Stimulated activated CD8-positive, alpha-beta memory T cell treated with anti-CD3 and anti-CD28 coated beads, Interleukin-12 subunit alpha, Interleukin-12 subunit beta, amount 100 ng/mL, for 24 hours (primary cell): ENCODE data around the gene NMD3.
A peak's percentile ranks its signal among the peaks of the same experiment; 100 is the strongest.
"Not testable (repeated sequence)": the region's sequence is repeated elsewhere in the genome, so short reads cannot be mapped to it uniquely, and the experiment has no call there.

ENCODE experiments used
- DNase-seq: peaks from one replicate; pipeline ENCODE4 v3.0.0-alpha.2; 2020; ENCODE audit errors: extremely low read depth

The NMD3 gene

GRCh38 chr3:161220850-161221753 lies at the start of gene NMD3:
NMD3 (plus strand) TSS chr3:161221311; CDS start chr3:161222014, 703 bp downstream.
- peak; percentile 69 for DNase-seq

DNA sequence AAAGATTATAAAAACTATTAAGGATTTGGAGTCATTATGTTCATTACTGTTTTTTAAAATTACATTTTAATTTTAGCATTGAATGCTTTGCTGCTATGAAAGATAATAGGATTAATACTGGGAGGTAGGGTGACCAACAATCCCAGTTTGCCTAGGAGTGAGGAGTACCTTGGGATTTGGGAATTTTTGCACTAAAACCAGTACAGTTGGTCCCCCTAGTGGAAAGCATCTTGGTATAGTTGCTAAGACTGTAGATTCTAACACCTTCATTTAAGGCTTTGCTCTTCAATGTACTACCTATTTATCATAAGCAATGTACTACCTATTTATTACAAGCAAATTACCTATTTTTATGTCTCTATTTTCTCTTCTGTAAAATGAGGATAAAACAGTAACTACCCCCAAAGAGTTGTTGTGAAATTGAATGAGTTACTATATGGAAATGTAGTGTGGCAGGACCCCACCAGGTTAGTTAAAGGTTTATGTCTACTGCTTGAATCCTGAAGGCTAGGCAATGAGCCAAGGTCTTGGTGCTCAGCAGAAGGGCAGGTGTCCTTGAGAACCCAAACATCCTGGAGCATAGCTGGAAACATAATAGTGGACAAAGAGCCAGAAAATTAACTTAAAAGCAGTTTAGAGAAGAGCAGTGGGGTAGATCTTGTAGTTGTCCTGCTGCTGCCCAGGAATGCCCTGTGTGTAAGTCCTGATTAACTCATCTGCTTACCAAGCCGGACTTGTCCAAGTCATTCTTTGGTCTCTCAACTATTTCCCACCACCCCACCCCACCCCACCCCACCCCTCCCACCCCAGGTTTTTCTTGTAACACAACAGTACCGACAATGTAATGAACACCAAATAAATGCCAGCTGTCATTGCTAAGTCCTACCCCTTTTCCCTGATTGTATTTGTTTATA lies 49.2 kb upstream of the NMD3 start:
- DNase-seq: no peak

DNA sequence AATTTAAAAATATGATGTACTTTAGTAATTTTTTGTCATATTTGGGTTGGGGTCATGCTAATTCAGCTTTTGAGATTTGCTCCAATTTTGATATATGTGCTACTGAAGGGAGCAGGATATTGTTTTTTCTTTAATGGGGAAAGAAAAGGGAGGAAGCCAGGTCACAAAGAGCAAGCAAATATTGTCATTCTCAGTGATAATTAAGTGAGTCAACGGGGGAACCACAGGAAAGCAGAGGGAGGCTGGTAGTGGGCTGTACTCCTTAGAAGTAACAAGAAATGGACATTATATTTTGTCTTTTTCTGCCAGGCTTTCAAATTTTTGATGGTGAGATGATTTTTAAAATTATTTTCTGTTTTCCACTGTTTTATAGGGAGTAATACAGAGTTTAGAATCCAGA lies 45.6 kb upstream of the NMD3 start:
- no peak for DNase-seq

DNA sequence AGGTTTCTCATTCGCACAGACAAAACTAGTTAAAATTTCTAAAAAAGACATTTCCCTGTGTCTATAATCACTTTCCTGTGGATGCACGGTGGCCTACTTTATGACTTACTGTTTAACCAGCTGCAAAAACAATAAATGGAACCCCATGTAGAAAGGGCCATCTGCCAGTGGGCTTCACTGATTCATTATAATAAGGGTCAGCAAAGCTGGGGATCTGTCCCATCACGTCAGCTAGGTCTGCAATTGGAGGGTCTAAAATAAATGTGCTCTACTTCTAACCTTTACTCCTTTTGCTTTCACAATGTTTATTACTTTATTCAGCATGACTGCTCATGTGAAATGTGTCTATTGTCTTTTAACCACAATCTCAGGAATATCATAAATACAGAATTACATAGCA lies 43.1 kb upstream of the NMD3 start:
- no peak for DNase-seq

GRCh38 chr3:161181371-161181770 lies 39.7 kb upstream of the NMD3 start:
- DNase-seq: not testable (repeated sequence)

DNA sequence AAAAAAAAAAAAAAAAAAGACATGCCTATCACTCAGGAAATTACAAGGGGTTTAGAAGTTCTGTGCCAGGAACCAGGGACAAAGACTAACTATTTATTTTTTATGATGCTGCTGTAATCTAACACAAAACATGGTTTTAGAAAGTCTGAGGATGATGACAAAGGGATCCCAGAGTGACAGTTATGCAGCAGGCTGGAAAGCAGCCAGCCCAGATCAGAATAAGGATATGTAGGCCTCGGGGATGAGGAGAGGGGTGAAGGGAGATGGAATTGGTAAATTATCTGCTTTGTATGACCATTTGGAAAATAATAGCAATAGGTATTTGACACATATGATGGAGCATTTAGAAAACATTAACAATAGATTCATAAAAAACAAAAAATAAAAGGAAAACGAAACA lies 34.1 kb upstream of the NMD3 start:
- no peak for DNase-seq

- DNase-seq: no peak
Observed at GRCh38 chr3:161197855-161198850, 23.0 kb upstream of the NMD3 start.

DNA sequence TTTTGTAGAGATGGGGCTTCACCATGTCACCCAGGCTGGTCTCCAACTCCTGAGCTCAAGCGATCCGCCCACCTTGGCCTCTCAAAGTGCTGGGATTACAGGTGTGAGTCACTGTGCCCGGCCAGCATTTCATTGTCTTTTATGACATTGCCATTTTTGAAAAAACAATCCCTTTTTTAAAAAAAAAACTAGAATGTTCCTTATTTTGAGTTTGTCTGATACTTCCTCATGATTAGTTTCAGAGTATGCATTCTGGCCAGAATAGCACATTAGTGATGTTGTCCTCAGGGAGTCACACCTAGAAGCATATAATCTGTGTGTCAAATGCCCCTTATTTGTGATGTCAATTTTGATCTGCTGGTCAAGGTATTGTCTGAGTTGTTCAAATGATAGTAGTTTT lies 21.2 kb upstream of the NMD3 start:
- DNase-seq: no peak

DNA sequence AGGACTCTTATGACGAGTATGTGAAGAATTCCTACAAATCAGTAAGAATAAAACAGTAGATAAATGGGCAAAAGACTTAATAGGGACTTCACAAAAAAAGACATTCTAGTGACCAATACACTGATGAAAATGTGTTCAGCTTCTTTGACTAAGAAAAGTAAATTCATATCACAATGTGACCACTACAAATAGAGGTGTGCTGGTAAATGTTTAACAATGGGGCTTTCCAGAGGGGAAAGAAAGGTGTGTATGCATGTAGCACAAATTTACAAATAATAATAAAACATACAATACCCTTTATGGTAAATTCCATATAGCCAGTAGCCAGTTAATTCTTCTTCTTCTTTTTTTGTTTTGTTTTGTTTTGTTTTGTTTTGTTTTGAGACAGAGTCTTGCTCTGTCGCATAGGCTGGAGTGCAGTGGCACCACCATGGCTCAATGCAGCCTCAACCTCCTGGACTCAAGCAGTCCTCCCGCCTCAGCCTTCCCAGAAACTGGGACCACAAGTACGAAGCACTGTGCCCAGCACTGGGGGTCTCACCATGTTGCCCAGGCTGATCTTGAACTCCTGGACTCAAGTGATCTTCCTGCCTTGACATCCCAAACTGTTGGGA lies 17.5 kb upstream of the NMD3 start:
- no peak for DNase-seq

- no peak for DNase-seq
Observed at GRCh38 chr3:161208931-161209330, 12.2 kb upstream of the NMD3 start.

- no peak for DNase-seq
Observed at GRCh38 chr3:161212171-161212771, 8.8 kb upstream of the NMD3 start.

DNA sequence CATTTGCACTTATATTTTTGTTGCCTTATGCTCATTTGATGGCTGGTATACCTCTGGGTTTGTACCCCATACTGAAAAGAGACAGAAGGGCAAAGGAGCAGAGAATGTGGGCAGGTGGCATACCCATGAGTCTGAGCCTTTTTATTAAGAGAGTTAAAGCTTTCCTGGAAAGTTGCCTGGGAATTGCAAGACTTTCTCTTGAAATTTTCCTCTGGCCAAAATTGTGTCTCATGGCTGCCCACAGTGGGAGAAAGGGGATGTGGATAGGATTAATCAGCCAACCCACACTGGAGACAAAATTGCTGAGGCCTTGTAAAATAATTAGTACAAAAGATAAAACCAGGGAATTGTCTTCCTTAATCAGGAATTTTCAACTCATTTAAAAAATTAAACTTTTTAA lies 8.2 kb upstream of the NMD3 start:
- no peak for DNase-seq

GRCh38 chr3:161213644-161214043 lies 7.5 kb upstream of the NMD3 start:
- DNase-seq: no peak

DNA sequence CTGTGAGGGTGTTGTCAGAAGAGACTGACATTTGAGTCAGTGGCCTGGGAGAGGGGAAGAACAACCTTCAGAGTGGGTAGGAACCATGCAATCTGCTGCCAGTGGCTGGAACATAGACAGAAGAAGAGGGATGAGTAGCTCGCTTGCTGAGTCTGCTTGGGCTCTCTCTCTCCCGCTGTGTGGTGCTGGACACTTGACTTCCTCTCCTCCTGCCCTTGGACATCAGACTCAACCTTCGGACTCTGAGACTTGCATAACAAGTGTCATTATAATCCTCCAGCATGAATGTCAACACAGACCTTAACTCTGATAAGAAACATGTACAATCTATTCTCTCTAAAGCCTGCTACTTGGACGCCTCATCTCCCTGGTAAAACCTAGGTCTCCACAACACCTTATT lies 5.9 kb upstream of the NMD3 start:
- no peak for DNase-seq

- no peak for DNase-seq
Observed at GRCh38 chr3:161217496-161217895, 3.6 kb upstream of the NMD3 start.

- DNase-seq: no peak
Observed at GRCh38 chr3:161219495-161219894, 1.6 kb upstream of the NMD3 start.

DNA sequence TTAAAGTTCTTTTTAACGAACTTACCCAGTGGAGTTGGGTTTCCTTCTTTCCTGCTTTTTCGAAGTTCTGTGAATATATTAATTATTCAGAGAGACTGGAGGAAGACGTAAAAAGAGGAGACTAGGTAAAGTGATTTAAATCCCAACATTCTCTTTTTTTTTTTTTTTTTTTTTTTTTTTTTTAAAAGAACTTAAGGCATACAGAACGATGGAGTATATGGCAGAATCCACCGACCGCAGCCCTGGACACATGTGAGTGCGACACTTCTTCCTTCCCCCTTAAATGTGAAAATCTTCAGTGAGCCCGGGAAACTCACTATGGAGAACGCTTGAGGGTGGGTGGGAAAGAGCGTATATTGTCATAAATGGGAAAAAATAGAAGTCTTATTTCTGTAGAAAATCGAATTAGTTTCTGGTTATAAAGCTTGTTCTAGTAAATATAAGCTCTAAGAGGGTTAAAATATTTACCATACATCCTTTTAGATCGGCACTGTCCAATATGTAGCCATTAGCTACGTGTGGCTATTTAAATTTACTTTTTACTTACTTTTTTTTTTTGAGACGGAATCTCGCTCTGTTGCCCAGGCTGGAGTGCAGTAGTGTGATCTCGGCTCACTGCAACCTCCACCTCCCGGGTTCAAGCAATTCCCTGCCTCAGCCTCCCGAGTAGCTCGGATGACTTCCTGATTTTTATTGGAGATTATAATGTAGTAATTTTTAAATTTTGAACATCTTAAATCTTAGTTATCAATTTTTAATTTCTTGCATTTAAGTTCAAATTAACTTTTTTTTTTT lies 892 bp downstream of the NMD3 start:
- no peak for DNase-seq

DNA sequence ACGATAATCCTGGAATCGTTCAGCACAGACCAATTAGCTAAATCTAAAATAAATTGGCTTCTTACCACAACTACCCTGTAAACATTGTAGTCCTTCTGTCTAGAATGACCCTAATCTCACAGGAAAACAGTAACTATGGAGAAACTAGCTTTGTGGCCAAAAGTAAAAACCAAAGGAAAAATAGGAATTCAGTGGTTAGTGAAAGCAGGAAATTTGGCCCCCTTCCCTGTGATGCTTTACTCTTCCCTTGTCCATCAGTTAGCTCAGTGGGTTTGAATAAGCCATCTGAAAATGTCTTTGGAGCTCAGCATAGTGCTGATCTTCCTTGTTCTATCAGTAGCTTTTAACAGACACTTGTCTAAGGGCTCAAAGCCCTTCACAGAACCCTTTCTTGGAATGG lies 1.6 kb downstream of the NMD3 start:
- no peak for DNase-seq

- DNase-seq: no peak
Observed at GRCh38 chr3:161224786-161225185, 3.7 kb downstream of the NMD3 start.
